ENCODE measurements around the gene GNAT2.

Gene GNAT2

GRCh38 chr1:109623601-109624161 lies 4.3 kb upstream of the GNAT2 start:
- H3K36me3 ChIP-seq (ENCODE audit: control insufficient read depth, low read length): peaks cover 21% of the 10 kb centered on the region
- H3F3A ChIP-seq (ENCODE audit: control insufficient read depth, insufficient read depth): no peaks in the 10 kb centered on the region
- H3K27ac ChIP-seq (ENCODE audit: low read depth, low read length): peak overlapping the region; percentile 54
- TF ChIP-seq EZH2phosphoT487 (IDR thresholded peaks at IDR 0.05; ENCODE audit: borderline replicate concordance, low read length): no peak
- TF ChIP-seq CTCF (IDR thresholded peaks at IDR 0.05; ENCODE audit: low read depth, low read length, poor library complexity, severe bottlenecking): no peak
- H3K27me3 ChIP-seq (ENCODE audit: control insufficient read depth, low read length): no peaks in the 10 kb centered on the region
- H3K4me2 ChIP-seq (ENCODE audit: low read length): peak overlapping the region; percentile 77
- H4K20me1 ChIP-seq (ENCODE audit: control insufficient read depth, insufficient read depth, low read depth, low read length): no peaks in the 10 kb centered on the region
- peak overlapping the region; percentile 81 for H3K4me3 ChIP-seq (ENCODE audit: low read length)
- peaks cover 51% of the 10 kb centered on the region for H3K4me1 ChIP-seq (ENCODE audit: control insufficient read depth, low read length)
- H3K9me2 ChIP-seq (replicated peaks; ENCODE audit: control insufficient read depth, low read length): no peaks in the 10 kb centered on the region
- peaks cover 63% of the 10 kb centered on the region for H3K79me2 ChIP-seq (ENCODE audit: control insufficient read depth, low read length)
- H3K9me3 ChIP-seq (ENCODE audit: control insufficient read depth, insufficient read depth, low read length): no peaks in the 10 kb centered on the region

- no peak overlapping the region for H3K27ac ChIP-seq (ENCODE audit: low read depth, low read length)
- TF ChIP-seq CTCF (IDR thresholded peaks at IDR 0.05; ENCODE audit: low read depth, low read length, poor library complexity, severe bottlenecking) (no peak), EZH2phosphoT487 (IDR thresholded peaks at IDR 0.05; ENCODE audit: borderline replicate concordance, low read length) (no peak)
- no peaks in the 10 kb centered on the region for H3K9me2 ChIP-seq (replicated peaks; ENCODE audit: control insufficient read depth, low read length)
- H3K9me3 ChIP-seq (ENCODE audit: control insufficient read depth, insufficient read depth, low read length): no peaks in the 10 kb centered on the region
- no peaks in the 10 kb centered on the region for H4K20me1 ChIP-seq (ENCODE audit: control insufficient read depth, insufficient read depth, low read depth, low read length)
- no peaks in the 10 kb centered on the region for H3K27me3 ChIP-seq (ENCODE audit: control insufficient read depth, low read length)
- no peaks in the 10 kb centered on the region for H3F3A ChIP-seq (ENCODE audit: control insufficient read depth, insufficient read depth)
- H3K4me2 ChIP-seq (ENCODE audit: low read length): peak overlapping the region; percentile 77
- H3K79me2 ChIP-seq (ENCODE audit: control insufficient read depth, low read length): peaks cover 63% of the 10 kb centered on the region
- H3K4me1 ChIP-seq (ENCODE audit: control insufficient read depth, low read length): peaks cover 57% of the 10 kb centered on the region
- H3K36me3 ChIP-seq (ENCODE audit: control insufficient read depth, low read length): peaks cover 13% of the 10 kb centered on the region
- peak overlapping the region; percentile 81 for H3K4me3 ChIP-seq (ENCODE audit: low read length)
Measured at GRCh38 chr1:109622895-109623294, 3.5 kb upstream of the GNAT2 start.

GRCh38 chr1:109622137-109622892 lies 2.9 kb upstream of the GNAT2 start:
- Histone ChIP-seq H3K4me3 (ENCODE audit: low read length) (peak overlapping the region; percentile 81), H3K27ac (ENCODE audit: low read depth, low read length) (no peak overlapping the region), H3K9me2 (replicated peaks; ENCODE audit: control insufficient read depth, low read length) (no peaks in the 10 kb centered on the region), H4K20me1 (ENCODE audit: control insufficient read depth, insufficient read depth, low read depth, low read length) (no peaks in the 10 kb centered on the region), H3K4me2 (ENCODE audit: low read length) (peak overlapping the region; percentile 77), H3K79me2 (ENCODE audit: control insufficient read depth, low read length) (peaks cover 63% of the 10 kb centered on the region), H3K36me3 (ENCODE audit: control insufficient read depth, low read length) (peaks cover 9% of the 10 kb centered on the region), H3K4me1 (ENCODE audit: control insufficient read depth, low read length) (peaks cover 61% of the 10 kb centered on the region), H3K27me3 (ENCODE audit: control insufficient read depth, low read length) (no peaks in the 10 kb centered on the region), H3F3A (ENCODE audit: control insufficient read depth, insufficient read depth) (no peaks in the 10 kb centered on the region), H3K9me3 (ENCODE audit: control insufficient read depth, insufficient read depth, low read length) (no peaks in the 10 kb centered on the region)
- TF ChIP-seq CTCF (IDR thresholded peaks at IDR 0.05; ENCODE audit: low read depth, low read length, poor library complexity, severe bottlenecking) (no peak), EZH2phosphoT487 (IDR thresholded peaks at IDR 0.05; ENCODE audit: borderline replicate concordance, low read length) (no peak)
